HEK293 (cell line): ENCODE data around the gene ARL13B.

ENCODE experiments used
- BCL11A ChIP-seq: fragments of 450-650 bp; formaldehyde crosslinking; IDR thresholded peaks from 2 replicates; pipeline ENCODE4 v1.5.1; 2016; ENCODE audit warnings: low read depth, missing biosample characterization, missing genetic modification characterization
- HOXC10 ChIP-seq: sonication (generic); formaldehyde crosslinking; IDR thresholded peaks from 2 replicates; pipeline ENCODE4 v1.8.1; 2023; ENCODE audit warnings: mild to moderate bottlenecking, missing genetic modification reagents
- IKZF3 ChIP-seq: fragments of 450-650 bp; IDR thresholded peaks from 2 replicates; pipeline ENCODE4 v1.5.0; 2018; ENCODE audit warnings: missing biosample characterization, mild to moderate bottlenecking, missing genetic modification characterization, moderate library complexity
- KLF9 ChIP-seq: fragments of 450-650 bp; formaldehyde crosslinking; IDR thresholded peaks from 2 replicates; pipeline ENCODE4 v1.5.1; 2016; ENCODE audit warnings: missing biosample characterization, missing genetic modification characterization, low read depth
- PBX3 ChIP-seq: sonication (generic); formaldehyde crosslinking; IDR thresholded peaks from 2 replicates; pipeline ENCODE4 v1.8.1; 2022; ENCODE audit warnings: mild to moderate bottlenecking, moderate library complexity, missing genetic modification reagents
- PRDM6 ChIP-seq: fragments of 450-650 bp; formaldehyde crosslinking; IDR thresholded peaks from 2 replicates; pipeline ENCODE4 v1.5.1; 2017; ENCODE audit warnings: missing biosample characterization, missing genetic modification characterization
- SP7 ChIP-seq: fragments of 450-650 bp; formaldehyde crosslinking; IDR thresholded peaks from 2 replicates; pipeline ENCODE4 v1.5.1; 2016; ENCODE audit warnings: missing biosample characterization, missing genetic modification characterization
- ZEB2 ChIP-seq: fragments of 450-650 bp; formaldehyde crosslinking; IDR thresholded peaks from 2 replicates; pipeline ENCODE4 v1.5.1; 2016; ENCODE audit warnings: missing biosample characterization, missing genetic modification characterization
- ZNF223 ChIP-seq: fragments of 450-650 bp; formaldehyde crosslinking; IDR thresholded peaks from 2 replicates; pipeline ENCODE4 v1.5.1; 2016; ENCODE audit warnings: missing biosample characterization, missing genetic modification characterization
- ZNF311 ChIP-seq: fragments of 450-650 bp; formaldehyde crosslinking; IDR thresholded peaks from 2 replicates; pipeline ENCODE4 v1.5.1; 2017; ENCODE audit warnings: missing biosample characterization, missing genetic modification characterization, borderline replicate concordance
- ZNF366 ChIP-seq: fragments of 450-650 bp; formaldehyde crosslinking; conservative IDR thresholded peaks from 2 replicates; pipeline ENCODE4 v1.5.1; 2016; ENCODE audit warnings: missing biosample characterization, missing genetic modification characterization
- ZNF426 ChIP-seq: fragments of 450-650 bp; formaldehyde crosslinking; IDR thresholded peaks from 2 replicates; pipeline ENCODE4 v1.5.1; 2017; ENCODE audit warnings: missing biosample characterization, missing genetic modification characterization, mild to moderate bottlenecking, inconsistent platforms, moderate library complexity
- ZNF48 ChIP-seq: fragments of 450-650 bp; formaldehyde crosslinking; IDR thresholded peaks from 2 replicates; pipeline ENCODE4 v1.5.1; 2016; ENCODE audit warnings: missing biosample characterization, missing genetic modification characterization
- ZNF501 ChIP-seq: fragments of 450-650 bp; formaldehyde crosslinking; IDR thresholded peaks from 2 replicates; pipeline ENCODE4 v1.5.1; 2016; ENCODE audit warnings: missing biosample characterization, missing genetic modification characterization
- ZNF521 ChIP-seq: fragments of 450-650 bp; formaldehyde crosslinking; IDR thresholded peaks from 2 replicates; pipeline ENCODE4 v1.5.1; 2017; ENCODE audit warnings: missing biosample characterization, mild to moderate bottlenecking, missing genetic modification characterization
- ZNF530 ChIP-seq: fragments of 450-650 bp; formaldehyde crosslinking; IDR thresholded peaks from 2 replicates; pipeline ENCODE4 v1.5.1; 2016; ENCODE audit warnings: low read depth, missing biosample characterization, missing genetic modification characterization
- ZNF548 ChIP-seq: fragments of 450-650 bp; formaldehyde crosslinking; IDR thresholded peaks from 2 replicates; pipeline ENCODE4 v1.5.1; 2016; ENCODE audit warnings: missing biosample characterization, missing genetic modification characterization
- ZNF549 ChIP-seq: fragments of 450-650 bp; IDR thresholded peaks from 2 replicates; pipeline ENCODE4 v1.5.1; 2018; ENCODE audit warnings: missing biosample characterization, missing genetic modification characterization, mild to moderate bottlenecking, inconsistent platforms, moderate library complexity
- ZNF585B ChIP-seq: fragments of 450-650 bp; formaldehyde crosslinking; IDR thresholded peaks from 2 replicates; pipeline ENCODE4 v1.5.1; 2016; ENCODE audit warnings: missing biosample characterization, missing genetic modification characterization
- ZNF626 ChIP-seq: fragments of 450-650 bp; sonication (Bioruptor Pico); formaldehyde crosslinking; IDR thresholded peaks from 2 replicates; pipeline ENCODE4 v1.5.1; 2018; ENCODE audit warnings: missing biosample characterization, missing genetic modification characterization, inconsistent platforms
- ZNF629 ChIP-seq: fragments of 450-650 bp; formaldehyde crosslinking; IDR thresholded peaks from 2 replicates; pipeline ENCODE4 v1.5.1; 2017; ENCODE audit warnings: missing biosample characterization, missing genetic modification characterization
- ZNF670 ChIP-seq: fragments of 450-650 bp; formaldehyde crosslinking; IDR thresholded peaks from 2 replicates; pipeline ENCODE4 v1.5.1; 2016; ENCODE audit warnings: missing biosample characterization, missing genetic modification characterization, low read depth
- ZNF768 ChIP-seq: fragments of 450-650 bp; formaldehyde crosslinking; IDR thresholded peaks from 2 replicates; pipeline ENCODE4 v1.5.1; 2018; ENCODE audit warnings: missing biosample characterization, mild to moderate bottlenecking, missing genetic modification characterization
- ZNF830 ChIP-seq: fragments of 450-650 bp; IDR thresholded peaks from 2 replicates; pipeline ENCODE4 v1.5.0; 2018; ENCODE audit warnings: missing biosample characterization, missing genetic modification characterization, low read depth, mild to moderate bottlenecking, moderate library complexity
- ZXDB ChIP-seq: fragments of 450-650 bp; formaldehyde crosslinking; IDR thresholded peaks from 2 replicates; pipeline ENCODE4 v1.5.1; 2016; ENCODE audit warnings: missing biosample characterization, missing genetic modification characterization
- TF ChIP-seq, protein P1 (sequence below): fragments of 450-650 bp; formaldehyde crosslinking; IDR thresholded peaks from 2 replicates; pipeline ENCODE4 v1.5.1; 2016; ENCODE audit warnings: missing biosample characterization, missing genetic modification characterization
- TF ChIP-seq, protein P2 (sequence below): fragments of 450-650 bp; formaldehyde crosslinking; IDR thresholded peaks from 2 replicates; pipeline ENCODE4 v1.5.1; 2016; ENCODE audit warnings: missing biosample characterization, missing genetic modification characterization
- TF ChIP-seq, protein P3 (sequence below): fragments of 450-650 bp; formaldehyde crosslinking; optimal IDR thresholded peaks from 2 replicates; pipeline ENCODE3; 2016; ENCODE audit warnings: missing biosample characterization, mild to moderate bottlenecking, missing genetic modification characterization
- TF ChIP-seq, protein P4 (sequence below): fragments of 450-650 bp; formaldehyde crosslinking; IDR thresholded peaks from 2 replicates; pipeline ENCODE4; 2016; ENCODE audit warnings: missing biosample characterization, missing genetic modification characterization
- TF ChIP-seq, protein P5 (sequence below): IDR thresholded peaks from 2 replicates; pipeline ENCODE4 v1.6.1; 2011; ENCODE audit warnings: mild to moderate bottlenecking, low read depth, low read length, borderline replicate concordance

The ARL13B gene

GRCh38 chr3:93979850-93980676 is at the start of gene ARL13B (continued):
- TF ChIP-seq ZNF311 (tag by site-specific recombination): no peak
- no peak for TF ChIP-seq ZNF626
- TF ChIP-seq IKZF3: peak; percentile 64; the same call in 1 of the 2 replicates
- TF ChIP-seq ZNF426: no peak
- TF ChIP-seq, protein P1, sequence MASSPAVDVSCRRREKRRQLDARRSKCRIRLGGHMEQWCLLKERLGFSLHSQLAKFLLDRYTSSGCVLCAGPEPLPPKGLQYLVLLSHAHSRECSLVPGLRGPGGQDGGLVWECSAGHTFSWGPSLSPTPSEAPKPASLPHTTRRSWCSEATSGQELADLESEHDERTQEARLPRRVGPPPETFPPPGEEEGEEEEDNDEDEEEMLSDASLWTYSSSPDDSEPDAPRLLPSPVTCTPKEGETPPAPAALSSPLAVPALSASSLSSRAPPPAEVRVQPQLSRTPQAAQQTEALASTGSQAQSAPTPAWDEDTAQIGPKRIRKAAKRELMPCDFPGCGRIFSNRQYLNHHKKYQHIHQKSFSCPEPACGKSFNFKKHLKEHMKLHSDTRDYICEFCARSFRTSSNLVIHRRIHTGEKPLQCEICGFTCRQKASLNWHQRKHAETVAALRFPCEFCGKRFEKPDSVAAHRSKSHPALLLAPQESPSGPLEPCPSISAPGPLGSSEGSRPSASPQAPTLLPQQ (tag by site-specific recombination): 0 out of 2 replicates have a peak, but pooled peaks have one; percentile 20
- TF ChIP-seq KLF9 (tag by site-specific recombination): no peak
- no peak for TF ChIP-seq PBX3 (CRISPR knock-in tag)
- TF ChIP-seq BCL11A (tag by site-specific recombination): no peak
- TF ChIP-seq, protein P2, sequence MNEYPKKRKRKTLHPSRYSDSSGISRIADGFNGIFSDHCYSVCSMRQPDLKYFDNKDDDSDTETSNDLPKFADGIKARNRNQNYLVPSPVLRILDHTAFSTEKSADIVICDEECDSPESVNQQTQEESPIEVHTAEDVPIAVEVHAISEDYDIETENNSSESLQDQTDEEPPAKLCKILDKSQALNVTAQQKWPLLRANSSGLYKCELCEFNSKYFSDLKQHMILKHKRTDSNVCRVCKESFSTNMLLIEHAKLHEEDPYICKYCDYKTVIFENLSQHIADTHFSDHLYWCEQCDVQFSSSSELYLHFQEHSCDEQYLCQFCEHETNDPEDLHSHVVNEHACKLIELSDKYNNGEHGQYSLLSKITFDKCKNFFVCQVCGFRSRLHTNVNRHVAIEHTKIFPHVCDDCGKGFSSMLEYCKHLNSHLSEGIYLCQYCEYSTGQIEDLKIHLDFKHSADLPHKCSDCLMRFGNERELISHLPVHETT (tag by site-specific recombination): 0 out of 2 replicates have a peak, but pooled peaks have one; percentile 20
- TF ChIP-seq ZNF366 (tag by site-specific recombination): no peak; the same call in 1 of the 2 replicates
- TF ChIP-seq, protein P3, sequence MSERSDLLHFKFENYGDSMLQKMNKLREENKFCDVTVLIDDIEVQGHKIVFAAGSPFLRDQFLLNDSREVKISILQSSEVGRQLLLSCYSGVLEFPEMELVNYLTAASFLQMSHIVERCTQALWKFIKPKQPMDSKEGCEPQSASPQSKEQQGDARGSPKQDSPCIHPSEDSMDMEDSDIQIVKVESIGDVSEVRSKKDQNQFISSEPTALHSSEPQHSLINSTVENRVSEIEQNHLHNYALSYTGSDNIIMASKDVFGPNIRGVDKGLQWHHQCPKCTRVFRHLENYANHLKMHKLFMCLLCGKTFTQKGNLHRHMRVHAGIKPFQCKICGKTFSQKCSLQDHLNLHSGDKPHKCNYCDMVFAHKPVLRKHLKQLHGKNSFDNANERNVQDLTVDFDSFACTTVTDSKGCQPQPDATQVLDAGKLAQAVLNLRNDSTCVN (tag by site-specific recombination): peak; percentile 45
- TF ChIP-seq, protein P4, sequence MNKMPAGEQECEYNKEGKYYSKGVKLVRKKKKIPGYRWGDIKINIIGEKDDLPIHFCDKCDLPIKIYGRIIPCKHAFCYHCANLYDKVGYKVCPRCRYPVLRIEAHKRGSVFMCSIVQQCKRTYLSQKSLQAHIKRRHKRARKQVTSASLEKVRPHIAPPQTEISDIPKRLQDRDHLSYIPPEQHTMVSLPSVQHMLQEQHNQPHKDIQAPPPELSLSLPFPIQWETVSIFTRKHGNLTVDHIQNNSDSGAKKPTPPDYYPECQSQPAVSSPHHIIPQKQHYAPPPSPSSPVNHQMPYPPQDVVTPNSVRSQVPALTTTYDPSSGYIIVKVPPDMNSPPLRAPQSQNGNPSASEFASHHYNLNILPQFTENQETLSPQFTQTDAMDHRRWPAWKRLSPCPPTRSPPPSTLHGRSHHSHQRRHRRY (tag by site-specific recombination): no peak
- no peak for TF ChIP-seq ZNF830 (tag by site-specific recombination)
- peak; percentile 79 for TF ChIP-seq ZXDB (tag by site-specific recombination)
- peak; percentile 61 for TF ChIP-seq ZNF629 (tag by site-specific recombination)
- TF ChIP-seq ZNF530: no peak
- TF ChIP-seq ZNF48 (tag by site-specific recombination): no peak
- peak; percentile 76; the same call in 1 of the 2 replicates for TF ChIP-seq ZNF501 (tag by site-specific recombination)
- TF ChIP-seq SP7 (tag by site-specific recombination): 0 out of 2 replicates have a peak, but pooled peaks have one; percentile 17
- TF ChIP-seq PRDM6 (tag by site-specific recombination): no peak
- TF ChIP-seq ZNF585B (tag by site-specific recombination): no peak
- TF ChIP-seq ZNF670 (tag by site-specific recombination): no peak
- TF ChIP-seq, protein P5, sequence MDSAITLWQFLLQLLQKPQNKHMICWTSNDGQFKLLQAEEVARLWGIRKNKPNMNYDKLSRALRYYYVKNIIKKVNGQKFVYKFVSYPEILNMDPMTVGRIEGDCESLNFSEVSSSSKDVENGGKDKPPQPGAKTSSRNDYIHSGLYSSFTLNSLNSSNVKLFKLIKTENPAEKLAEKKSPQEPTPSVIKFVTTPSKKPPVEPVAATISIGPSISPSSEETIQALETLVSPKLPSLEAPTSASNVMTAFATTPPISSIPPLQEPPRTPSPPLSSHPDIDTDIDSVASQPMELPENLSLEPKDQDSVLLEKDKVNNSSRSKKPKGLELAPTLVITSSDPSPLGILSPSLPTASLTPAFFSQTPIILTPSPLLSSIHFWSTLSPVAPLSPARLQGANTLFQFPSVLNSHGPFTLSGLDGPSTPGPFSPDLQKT: no peak
- no peak for TF ChIP-seq ZNF521 (tag by site-specific recombination)
- no peak for TF ChIP-seq ZNF768 (tag by site-specific recombination)
- no peak for TF ChIP-seq ZNF548 (tag by site-specific recombination)
- TF ChIP-seq HOXC10: no peak
- TF ChIP-seq ZNF549 (tag by site-specific recombination): no peak
- TF ChIP-seq ZEB2: 0 out of 2 replicates have a peak, but pooled peaks have one; percentile 33
- TF ChIP-seq ZNF223 (tag by site-specific recombination): no peak
